HG03571 (cell line): ENCODE results near the gene FSCN2.

Experiments used
- ATAC-seq: cut with Tn5 transposase; IDR thresholded peaks from one replicate; pipeline ENCODE4 v1.9.1; 2021; ENCODE audit not compliant: unreplicated experiment

FSCN2 gene

GRCh38 chr17:81489998-81490992 lies 37.9 kb upstream of the FSCN2 start:
- no peak for ATAC-seq

DNA sequence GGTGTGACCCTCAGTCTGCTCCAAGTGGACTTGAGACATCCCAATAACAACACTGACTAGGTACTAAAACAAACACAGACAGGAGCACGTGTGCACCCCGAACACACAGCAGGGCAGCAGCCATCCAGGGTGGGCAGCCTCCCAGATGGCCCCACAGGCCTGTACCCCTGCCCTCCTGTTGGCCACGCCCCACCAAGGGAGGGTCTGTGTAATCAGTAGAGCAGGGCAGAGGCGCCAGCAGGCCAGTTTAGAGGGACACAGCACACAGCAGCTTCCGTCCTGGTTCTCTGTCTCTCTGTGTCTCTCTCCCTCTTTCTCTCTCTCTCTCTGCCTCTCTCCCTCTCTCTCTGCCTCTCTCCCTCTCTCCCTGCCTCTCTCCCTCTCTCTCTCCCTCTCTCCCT lies 37.0 kb upstream of the FSCN2 start:
- ATAC-seq = no peak

DNA sequence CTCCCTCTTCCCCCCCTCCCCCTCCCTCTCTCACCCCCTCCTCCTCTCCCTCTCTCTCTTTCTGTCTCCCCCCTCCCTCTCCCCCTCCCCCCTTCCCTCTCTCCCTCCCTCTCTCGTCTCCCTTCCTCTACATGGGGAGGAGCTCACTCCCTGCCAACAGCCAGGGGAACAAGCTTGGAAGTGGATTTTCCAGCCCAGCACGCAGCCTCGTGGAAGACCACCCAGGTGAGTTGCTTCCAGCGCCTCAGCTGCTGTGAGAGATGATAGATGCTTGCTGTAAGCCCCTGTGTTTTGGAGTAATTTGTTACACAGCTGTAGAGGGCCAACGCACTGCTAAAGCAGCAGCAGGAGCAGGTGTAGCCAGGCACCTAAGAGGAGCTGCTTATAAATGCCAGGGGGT lies 36.4 kb upstream of the FSCN2 start:
- ATAC-seq = no peak

- no peak for ATAC-seq
These were observed 36.0 kb upstream of the FSCN2 start for GRCh38 chr17:81492202-81492601.

- no peak for ATAC-seq
These were observed 35.5 kb upstream of the FSCN2 start for GRCh38 chr17:81492706-81493105.

DNA sequence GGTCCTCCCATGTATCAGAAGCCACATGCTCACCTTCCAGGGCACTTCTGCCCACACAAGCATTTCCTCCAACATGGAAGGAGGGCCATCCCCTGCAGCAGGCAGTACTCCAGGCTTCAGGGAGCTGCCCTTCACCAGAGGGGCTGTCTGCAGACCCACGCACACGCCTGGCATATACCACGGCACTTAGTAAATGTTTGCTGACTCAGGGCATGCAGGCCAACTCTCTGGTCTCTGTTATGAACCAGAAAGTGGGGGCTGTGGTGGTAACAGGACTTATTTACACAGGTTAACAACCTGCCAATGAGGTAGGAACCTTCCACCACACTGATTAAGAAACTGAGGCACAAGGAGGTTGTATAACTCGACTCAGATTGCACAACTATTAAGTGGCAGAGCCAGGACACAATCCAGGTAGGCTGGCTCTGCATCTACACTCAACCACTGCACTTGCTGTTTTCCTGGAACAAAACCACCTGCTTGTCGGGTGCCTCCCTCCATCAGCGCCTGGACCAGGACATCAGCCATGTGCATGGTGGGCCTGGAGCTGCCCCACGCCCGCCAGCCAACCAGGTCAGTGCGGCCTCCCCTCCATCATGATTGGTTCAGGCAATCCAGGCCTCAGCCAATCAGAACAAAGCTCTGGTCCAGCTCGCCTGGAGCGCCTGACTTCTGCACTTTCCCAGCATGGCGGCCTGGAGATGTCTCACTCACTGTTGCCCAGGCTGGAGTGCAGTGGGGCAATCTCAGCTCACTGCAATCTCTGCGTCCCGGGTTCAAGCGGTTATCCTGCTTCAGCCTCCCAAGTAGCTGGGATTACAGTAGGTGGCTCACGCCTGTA lies 34.8 kb upstream of the FSCN2 start:
- no peak for ATAC-seq

DNA sequence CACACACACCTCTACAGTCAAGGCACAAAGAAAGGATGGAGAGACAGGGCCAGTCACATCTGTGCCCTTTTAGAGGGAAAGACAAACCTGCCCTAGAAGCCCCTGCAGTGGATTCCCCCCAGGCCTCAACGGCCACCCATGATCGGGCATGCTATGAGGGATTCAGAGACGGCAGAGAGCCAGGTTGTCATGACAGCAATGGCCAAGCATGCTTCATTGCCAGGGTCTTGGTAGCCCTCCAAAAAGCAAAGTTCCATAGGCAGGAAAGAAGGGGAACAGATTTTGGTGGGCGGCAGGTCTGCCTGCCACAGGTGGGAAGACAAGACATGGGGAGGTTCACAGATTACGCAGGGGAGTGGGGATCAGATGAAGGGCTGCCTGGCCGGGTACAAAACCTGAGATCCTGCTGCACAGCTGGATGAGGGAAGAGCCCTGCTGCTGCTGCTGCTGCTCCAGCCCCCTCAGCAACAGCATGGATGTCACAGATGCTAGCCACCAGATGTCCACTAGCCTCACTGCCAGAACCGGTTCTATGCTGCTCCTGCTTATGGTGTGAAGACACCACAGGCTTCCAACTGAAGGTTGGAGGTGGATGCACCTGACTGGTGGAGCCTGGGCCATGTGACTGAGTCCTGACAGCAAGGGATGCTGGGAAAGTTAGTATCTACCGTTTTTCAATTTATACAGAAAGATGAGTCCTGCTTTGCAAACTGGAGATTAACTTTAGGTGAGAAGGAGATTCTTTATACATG lies 33.4 kb upstream of the FSCN2 start:
- no peak for ATAC-seq

DNA sequence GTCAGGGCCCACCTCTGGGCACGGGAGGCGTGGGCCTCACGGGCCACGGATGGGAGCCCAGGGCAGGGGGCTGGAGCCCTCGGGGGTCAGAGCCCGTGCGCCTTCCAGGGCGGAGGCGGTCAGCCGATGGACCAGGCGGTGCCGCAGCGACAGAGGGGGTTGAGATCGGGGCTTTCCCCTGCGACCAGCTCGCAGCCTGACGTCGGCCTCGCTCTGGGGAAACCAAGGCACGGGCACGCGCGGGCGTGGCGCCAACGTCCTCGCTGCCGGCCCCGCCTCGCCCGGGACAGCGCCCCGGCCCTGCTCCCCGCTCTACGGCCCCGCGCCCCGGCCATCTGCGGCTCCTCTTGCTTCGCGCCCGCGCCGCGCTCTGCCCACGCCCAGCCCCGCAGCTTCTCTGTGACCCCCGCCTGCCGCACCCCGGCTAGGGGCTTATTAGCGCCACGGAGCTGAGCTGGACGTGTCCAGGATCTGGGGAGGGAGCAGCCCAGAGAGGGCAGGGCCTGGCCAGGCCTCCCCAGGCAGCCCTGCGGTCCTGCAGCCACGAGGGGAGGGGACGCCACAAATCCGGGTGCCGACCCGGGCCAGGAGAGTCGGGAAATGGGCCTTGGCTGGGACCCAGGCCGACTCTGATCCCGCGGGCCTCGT lies 29.1 kb upstream of the FSCN2 start:
- no peak for ATAC-seq

GRCh38 chr17:81499601-81499970 lies 28.6 kb upstream of the FSCN2 start:
- ATAC-seq = no peak

- no peak for ATAC-seq
These were observed 28.1 kb upstream of the FSCN2 start for GRCh38 chr17:81500047-81500446.

DNA sequence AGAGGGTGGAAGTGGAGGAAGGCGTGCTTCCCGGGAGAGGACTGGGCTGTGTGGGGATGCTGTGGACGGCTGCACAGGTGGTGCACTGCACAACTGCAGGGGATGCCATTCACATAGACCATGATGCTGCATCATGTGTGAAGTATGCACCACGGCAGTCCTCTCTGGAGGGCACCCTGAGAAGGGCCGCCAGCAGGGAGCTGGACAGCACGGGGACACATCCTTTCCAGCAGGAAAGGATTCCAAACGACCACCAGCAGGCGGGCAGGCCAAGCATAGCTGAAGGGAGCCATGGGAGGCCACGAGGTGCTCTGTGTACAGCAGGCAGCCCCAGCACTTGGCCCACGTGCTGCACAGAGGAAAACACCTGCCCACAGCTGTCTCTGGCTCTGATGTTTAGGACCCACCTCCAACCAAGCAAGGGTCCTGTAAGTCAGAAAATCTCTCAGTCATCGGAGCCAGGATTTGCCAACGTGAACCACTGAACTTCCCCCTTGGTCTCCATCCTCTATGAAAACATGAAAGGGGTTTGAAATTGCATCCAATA lies 25.6 kb upstream of the FSCN2 start:
- no peak for ATAC-seq

GRCh38 chr17:81503619-81504018 lies 24.6 kb upstream of the FSCN2 start:
- ATAC-seq = no peak

DNA sequence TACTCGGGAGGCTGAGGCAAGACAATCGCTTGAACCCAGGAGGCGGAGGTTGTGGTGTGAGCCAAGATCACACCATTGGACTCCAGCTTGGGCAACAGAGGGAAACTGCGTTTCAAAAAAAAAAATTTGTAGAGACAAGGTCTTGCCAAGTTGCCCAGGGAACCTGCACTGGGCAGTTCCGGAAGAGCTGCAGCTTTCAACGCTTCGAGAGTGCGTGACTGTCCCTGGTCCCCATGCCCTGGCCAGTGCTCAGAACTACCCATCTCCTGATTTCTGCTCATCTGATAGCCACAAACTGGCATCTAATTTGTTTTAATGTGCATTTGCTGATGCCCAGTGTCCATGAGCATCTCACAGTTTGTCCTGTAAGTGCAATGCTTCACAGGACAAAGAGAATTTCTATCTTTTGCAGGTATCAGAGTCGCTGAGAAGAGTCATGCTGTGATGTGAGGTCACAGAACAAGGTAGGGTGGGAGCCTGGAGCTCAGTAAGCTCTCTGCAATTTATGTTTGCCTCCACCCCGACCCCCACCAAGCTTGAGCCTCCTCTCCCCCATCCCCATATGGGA lies 19.5 kb upstream of the FSCN2 start:
- no peak for ATAC-seq

DNA sequence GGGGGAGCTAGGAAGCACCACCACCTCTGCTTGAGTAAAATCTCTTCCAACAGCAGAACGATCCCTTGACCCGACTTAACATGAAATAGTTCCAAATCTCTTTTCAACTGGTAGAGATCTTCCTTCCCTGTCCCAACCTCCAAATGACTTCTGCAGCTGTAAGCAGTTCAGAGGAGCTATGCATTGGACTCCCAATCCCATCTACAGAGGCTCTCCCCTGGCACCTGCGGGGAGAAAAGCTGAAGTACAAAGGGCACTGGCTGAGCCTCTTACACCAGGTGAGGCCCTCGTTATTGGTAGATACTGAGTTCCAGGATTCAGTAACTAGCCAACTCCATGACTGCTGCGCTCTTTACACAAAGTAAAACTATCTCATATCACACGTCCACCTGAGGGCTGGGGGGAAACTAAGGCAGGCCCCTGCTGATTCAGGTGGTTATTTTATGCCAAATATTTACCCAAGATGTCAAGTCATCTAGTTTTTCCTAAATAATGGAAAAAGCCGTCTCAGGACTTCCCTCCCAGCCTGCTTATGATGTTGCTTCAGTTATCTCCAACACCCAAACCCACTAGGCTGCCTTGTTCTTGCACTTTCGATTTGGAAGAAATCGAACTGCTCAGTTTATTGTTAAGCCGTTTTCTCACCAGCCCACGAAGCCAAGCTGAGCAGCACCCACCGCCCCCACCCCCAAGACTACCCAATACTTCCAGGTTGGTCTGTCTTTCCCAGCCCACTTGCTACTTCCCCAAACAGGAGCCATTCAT lies 18.8 kb upstream of the FSCN2 start:
- ATAC-seq = no peak

DNA sequence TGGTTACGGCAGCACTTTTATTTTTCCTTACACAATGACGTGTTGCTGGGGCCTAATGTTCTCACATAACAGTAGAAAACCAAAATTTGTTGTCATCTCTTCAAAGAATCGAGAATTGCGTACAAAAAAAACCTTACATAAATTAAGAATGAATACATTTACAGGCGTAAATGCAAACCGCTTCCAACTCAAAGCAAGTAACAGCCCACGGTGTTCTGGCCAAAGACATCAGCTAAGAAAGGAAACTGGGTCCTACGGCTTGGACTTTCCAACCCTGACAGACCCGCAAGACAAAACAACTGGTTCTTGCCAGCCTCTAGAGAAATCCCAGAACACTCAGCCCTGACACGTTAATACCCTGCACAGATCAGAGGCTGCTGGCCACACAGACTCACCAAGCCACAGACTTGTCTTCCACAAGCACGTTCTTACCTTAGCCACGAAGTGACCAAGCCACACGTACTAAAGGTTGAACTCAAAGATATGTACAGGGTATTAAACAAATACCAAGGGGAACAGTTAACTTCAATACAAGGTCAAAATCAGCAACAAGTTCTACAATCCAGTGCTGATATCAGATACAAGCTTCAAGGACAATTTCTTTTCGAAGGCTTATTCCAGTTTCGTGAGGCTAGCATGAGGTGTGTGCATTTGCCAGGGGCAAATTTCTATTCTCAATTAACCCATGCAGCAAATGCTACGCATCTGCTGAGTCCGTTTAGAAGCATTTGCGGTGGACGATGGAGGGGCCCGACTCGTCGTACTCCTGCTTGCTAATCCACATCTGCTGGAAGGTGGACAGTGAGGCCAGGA lies 18.0 kb upstream of the FSCN2 start:
- ATAC-seq = no peak

DNA sequence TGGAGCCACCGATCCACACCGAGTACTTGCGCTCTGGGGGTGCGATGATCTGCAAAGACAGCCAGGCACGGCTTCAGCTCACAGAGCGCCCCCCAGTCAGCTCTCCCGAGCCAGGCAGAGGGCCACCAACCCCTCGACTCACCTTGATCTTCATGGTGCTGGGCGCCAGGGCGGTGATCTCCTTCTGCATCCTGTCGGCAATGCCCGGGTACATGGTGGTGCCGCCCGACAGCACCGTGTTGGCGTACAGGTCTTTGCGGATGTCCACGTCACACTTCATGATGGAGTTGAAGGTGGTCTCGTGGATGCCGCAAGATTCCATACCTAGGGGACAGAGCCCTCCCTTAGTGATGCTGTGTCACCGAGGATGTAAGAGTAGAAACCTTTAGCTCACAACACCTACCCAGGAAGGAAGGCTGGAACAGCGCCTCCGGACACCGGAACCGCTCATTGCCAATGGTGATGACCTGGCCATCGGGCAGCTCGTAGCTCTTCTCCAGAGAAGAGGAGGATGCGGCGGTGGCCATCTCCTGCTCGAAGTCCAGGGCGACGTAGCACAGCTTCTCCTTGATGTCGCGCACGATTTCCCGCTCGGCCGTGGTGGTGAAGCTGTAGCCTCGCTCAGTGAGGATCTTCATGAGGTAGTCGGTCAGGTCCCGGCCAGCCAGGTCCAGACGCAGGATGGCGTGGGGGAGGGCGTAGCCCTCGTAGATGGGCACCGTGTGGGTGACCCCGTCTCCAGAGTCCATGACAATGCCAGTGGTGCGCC lies 17.2 kb upstream of the FSCN2 start:
- ATAC-seq = no peak

DNA sequence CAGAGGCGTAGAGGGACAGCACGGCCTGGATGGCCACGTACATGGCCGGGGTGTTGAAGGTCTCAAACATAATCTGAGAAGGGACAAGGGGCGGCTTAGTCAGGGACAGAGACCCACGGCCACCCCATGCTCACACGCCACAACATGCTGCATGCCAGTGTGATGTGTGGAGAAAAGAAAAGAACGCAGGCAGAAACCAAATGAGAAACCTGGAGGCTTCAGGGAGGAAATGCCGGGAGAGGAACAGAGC lies 16.7 kb upstream of the FSCN2 start:
- no peak for ATAC-seq
